Measurements from ENCODE around the gene UIMC1. TPM values are rescaled to one million over a fixed set of nuclear protein-coding genes. Genes with fewer than 3 reads are reported as not detected.
A peak's percentile ranks its signal among the peaks of the same experiment; 100 is the strongest.
"Not testable (repeated sequence)": the region's sequence is repeated elsewhere in the genome, so short reads cannot be mapped to it uniquely, and the experiment has no call there.

Gene UIMC1
- total RNA-seq, 2 donors from 2014 or later, result 19.1 to 27.2 TPM

DNA sequence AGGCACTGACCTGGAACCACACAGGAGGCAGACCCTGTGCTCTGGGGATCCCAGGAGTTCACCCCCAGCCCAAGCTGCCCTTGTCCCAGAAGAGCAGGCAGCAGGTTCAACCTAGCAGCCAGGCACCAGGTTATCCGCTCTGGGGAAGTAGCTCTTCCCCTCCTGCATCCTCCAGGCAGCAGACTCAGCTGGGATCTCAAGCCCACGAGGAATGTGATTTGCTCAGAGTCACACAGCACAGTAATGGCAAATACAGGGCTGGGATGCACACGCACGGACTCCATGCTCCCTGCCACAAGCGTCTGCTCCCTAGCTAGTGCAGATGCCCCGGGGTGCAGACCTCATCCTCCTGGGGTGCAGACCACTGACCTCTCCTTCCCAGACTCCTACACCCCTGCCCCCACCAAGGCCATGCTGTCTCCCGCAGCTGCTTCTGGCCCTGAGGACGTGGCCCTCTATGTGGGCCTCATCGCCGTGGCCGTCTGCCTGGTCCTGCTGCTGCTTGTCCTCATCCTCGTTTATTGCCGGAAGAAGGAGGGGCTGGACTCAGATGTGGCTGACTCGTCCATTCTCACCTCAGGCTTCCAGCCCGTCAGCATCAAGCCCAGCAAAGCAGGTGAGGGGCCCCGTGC, 132.9 kb downstream of the UIMC1 start:
- 40 to 47% methylated on average over 11 to 16 of the region's 16 CpGs for WGBS, 2 donors
- H3K27ac ChIP-seq, result no peak overlapping the region
- no peaks in the 10 kb centered on the region for H3K4me1 ChIP-seq
- no peak for TF ChIP-seq POLR2A (IDR thresholded peaks at IDR 0.05)
- TF ChIP-seq, protein P1, sequence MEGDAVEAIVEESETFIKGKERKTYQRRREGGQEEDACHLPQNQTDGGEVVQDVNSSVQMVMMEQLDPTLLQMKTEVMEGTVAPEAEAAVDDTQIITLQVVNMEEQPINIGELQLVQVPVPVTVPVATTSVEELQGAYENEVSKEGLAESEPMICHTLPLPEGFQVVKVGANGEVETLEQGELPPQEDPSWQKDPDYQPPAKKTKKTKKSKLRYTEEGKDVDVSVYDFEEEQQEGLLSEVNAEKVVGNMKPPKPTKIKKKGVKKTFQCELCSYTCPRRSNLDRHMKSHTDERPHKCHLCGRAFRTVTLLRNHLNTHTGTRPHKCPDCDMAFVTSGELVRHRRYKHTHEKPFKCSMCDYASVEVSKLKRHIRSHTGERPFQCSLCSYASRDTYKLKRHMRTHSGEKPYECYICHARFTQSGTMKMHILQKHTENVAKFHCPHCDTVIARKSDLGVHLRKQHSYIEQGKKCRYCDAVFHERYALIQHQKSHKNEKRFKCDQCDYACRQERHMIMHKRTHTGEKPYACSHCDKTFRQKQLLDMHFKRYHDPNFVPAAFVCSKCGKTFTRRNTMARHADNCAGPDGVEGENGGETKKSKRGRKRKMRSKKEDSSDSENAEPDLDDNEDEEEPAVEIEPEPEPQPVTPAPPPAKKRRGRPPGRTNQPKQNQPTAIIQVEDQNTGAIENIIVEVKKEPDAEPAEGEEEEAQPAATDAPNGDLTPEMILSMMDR (IDR thresholded peaks at IDR 0.05), result no peak
- no peaks in the 10 kb centered on the region for H3K9me3 ChIP-seq
- H3K27me3 ChIP-seq, result no peaks in the 10 kb centered on the region
- H3K4me3 ChIP-seq, result no peak overlapping the region
- ATAC-seq, result no peak
- intact Hi-C loops (cut with DNase I), result no loop called here
- no peak for DNase-seq
- H3K36me3 ChIP-seq (replicated peaks in 1 of 2; ENCODE audit: insufficient read depth in 1 of 2, low read depth in 2 of 2), result no peaks in the 10 kb centered on the region

DNA sequence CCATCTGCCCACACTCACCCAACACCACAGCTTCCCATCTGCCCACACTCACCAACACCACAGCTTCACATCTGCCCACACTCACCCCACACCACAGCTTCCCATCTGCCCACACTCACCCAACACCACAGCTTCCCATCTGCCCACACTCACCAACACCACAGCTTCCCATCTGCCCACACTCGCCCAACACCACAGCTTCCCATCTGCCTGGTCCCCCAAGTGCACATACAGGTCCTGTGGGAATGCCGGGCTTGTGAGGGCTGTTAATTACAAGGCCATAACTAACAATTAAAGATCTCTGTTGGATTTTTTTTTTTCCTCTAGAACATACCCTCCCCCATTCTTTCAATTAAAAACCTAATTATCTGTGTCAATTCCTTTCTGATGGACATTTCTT, 133.6 kb downstream of the UIMC1 start:
- H3K27me3 ChIP-seq; H3K36me3 ChIP-seq (replicated peaks in 1 of 2; ENCODE audit: insufficient read depth in 1 of 2, low read depth in 2 of 2); ATAC-seq; H3K4me3 ChIP-seq; H3K4me1 ChIP-seq; DNase-seq; intact Hi-C loops (cut with DNase I); H3K27ac ChIP-seq; H3K9me3 ChIP-seq: not testable (repeated sequence)
- WGBS, 2 donors, result 58 to 66% methylated on average over 2 of the region's 2 CpGs

DNA sequence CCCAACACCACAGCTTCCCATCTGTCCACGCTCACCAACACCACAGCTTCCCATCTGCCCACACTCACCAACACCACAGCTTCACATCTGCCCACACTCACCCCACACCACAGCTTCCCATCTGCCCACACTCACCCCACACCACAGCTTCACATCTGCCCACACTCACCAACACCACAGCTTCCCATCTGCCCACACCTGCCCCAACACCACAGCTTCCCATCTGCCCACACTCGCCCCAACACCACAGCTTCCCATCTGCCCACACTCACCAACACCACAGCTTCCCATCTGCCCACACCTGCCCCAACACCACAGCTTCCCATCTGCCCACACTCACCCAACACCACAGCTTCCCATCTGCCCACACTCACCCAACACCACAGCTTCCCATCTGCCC, 134.0 kb downstream of the UIMC1 start:
- intact Hi-C loops (cut with DNase I); H3K9me3 ChIP-seq; H3K27ac ChIP-seq; ATAC-seq; H3K4me3 ChIP-seq; H3K36me3 ChIP-seq (replicated peaks in 1 of 2; ENCODE audit: insufficient read depth in 1 of 2, low read depth in 2 of 2); DNase-seq; H3K4me1 ChIP-seq; H3K27me3 ChIP-seq: not testable (repeated sequence)
- WGBS, 2 donors, result 49 to 77% methylated on average over 2 of the region's 2 CpGs

DNA sequence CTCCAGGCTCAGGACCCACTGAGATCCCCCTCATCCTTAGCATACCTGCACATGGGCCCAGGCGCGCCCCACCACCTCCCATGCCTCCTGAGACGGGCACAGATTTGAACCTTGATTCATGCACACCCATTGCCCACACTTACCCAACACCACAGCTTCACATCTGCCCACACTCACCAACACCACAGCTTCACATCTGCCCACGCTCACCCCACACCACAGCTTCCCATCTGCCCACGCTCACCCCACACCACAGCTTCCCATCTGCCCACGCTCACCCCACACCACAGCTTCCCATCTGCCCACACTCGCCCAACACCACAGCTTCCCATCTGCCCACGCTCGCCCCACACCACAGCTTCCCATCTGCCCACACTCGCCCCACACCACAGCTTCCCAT, 135.9 kb downstream of the UIMC1 start:
- H3K27ac ChIP-seq; DNase-seq; ATAC-seq; H3K4me1 ChIP-seq; intact Hi-C loops (cut with DNase I); H3K9me3 ChIP-seq; H3K27me3 ChIP-seq; H3K36me3 ChIP-seq (replicated peaks in 1 of 2; ENCODE audit: insufficient read depth in 1 of 2, low read depth in 2 of 2); H3K4me3 ChIP-seq: not testable (repeated sequence)
- 75 to 76% methylated on average over 8 to 10 of the region's 10 CpGs for WGBS, 2 donors

DNA sequence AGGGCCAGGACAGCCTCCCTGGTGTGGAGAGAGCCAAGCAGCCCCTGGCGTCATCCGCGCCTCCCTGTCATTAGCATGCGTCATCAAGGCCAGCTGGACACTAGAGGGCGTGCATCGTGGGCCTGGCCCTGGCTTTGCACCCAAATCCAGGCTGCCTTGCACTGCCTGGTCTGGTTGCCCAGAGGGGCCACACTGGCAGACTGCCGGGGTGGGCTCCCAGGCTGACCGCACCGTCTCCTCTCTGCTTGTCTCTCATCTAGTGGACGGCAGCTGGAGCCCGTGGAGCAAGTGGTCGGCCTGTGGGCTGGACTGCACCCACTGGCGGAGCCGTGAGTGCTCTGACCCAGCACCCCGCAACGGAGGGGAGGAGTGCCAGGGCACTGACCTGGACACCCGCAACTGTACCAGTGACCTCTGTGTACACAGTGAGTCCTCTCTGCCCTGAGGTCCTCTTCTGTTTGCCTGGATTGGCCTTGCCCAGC, 136.4 kb downstream of the UIMC1 start:
- Histone ChIP-seq H3K36me3 (replicated peaks in 1 of 2; ENCODE audit: insufficient read depth in 1 of 2, low read depth in 2 of 2) (no peaks in the 10 kb centered on the region), H3K27me3 (no peaks in the 10 kb centered on the region), H3K27ac (no peak overlapping the region), H3K4me1 (no peaks in the 10 kb centered on the region), H3K9me3 (no peaks in the 10 kb centered on the region), H3K4me3 (no peak overlapping the region)
- no peak for TF ChIP-seq POLR2A (IDR thresholded peaks at IDR 0.05)
- TF ChIP-seq, protein P1 (IDR thresholded peaks at IDR 0.05), result peak in 4 of 7 experiments; percentile 8 to 24 (median 16)
- DNase-seq, result peak in 3 of 4 donors; percentile 24 to 43 (median 27)
- WGBS, 2 donors, result 47 to 65% methylated on average over 4 to 17 of the region's 17 CpGs
- no peak for ATAC-seq
- intact Hi-C loops (cut with DNase I), result no loop called here

DNA sequence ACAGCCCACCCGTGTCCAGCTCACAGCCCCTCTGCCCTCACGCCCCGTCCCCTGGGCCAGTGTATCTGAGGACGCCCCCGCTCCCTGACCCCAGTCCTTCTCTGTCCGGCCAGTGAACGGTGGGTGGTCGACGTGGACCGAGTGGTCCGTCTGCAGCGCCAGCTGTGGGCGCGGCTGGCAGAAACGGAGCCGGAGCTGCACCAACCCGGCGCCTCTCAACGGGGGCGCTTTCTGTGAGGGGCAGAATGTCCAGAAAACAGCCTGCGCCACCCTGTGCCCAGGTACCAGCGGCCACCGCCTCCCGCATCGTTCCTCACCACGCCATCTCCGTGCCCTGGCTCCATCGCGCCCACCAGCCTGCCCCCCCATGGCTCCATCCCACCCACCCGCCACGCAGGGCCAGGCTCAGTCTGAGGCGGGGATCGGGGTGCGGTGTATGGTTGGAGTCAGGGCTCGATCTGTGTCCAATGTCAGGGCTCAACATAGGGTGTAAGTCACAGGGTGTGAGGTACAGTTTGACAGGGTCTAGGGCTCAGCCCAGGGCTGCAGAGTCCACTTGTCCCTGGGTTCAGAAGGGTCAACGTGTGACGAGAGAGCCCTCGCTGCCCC, 137.0 kb downstream of the UIMC1 start:
- TF ChIP-seq, protein P1 (IDR thresholded peaks at IDR 0.05), result no peak
- no peak for TF ChIP-seq POLR2A (IDR thresholded peaks at IDR 0.05)
- Histone ChIP-seq H3K27me3 (no peaks in the 10 kb centered on the region), H3K4me3 (no peak overlapping the region), H3K27ac (no peak overlapping the region), H3K36me3 (replicated peaks in 1 of 2; ENCODE audit: insufficient read depth in 1 of 2, low read depth in 2 of 2) (no peaks in the 10 kb centered on the region), H3K4me1 (no peaks in the 10 kb centered on the region), H3K9me3 (no peaks in the 10 kb centered on the region)
- ATAC-seq, result no peak
- no peak for DNase-seq
- intact Hi-C loops (cut with DNase I), result no loop called here
- WGBS, 2 donors, result 20 to 72% methylated on average over 1 to 37 of the region's 38 CpGs
